Kidney epithelial cell (primary cell): Measurements from ENCODE around the gene POC5. TPM values are rescaled to one million over a fixed set of nuclear protein-coding genes. Genes with fewer than 3 reads are reported as not detected.

Experiments
- DNase-seq: peaks from one replicate; pipeline ENCODE4 v3.0.0-alpha.2; 2010; ENCODE audit warnings: low read depth
- H3K27me3 ChIP-seq: 2 replicates; pipeline ENCODE4 v1.6.0; 2011; ENCODE audit warnings: low read length; ENCODE audit not compliant: control insufficient read depth, insufficient read depth
- H3K36me3 ChIP-seq: 2 replicates; pipeline ENCODE4 v1.5.1; 2011; ENCODE audit warnings: low read length; ENCODE audit not compliant: control insufficient read depth, insufficient read depth
- H3K4me3 ChIP-seq: 2 replicates; pipeline ENCODE4 v1.5.1; 2011; ENCODE audit warnings: low read depth, mild to moderate bottlenecking, control low read depth, low read length
- total RNA-seq: library from RNA; depleted of rRNA; stranded (reverse); fragments of >200 nt; gene quantifications from 2 replicates; pipeline ENCODE4 v1.2.3, GENCODE V29; 2015
- TF ChIP-seq, protein P1 (sequence below): IDR thresholded peaks from 2 replicates; pipeline ENCODE4 v1.5.1; 2011; ENCODE audit warnings: mild to moderate bottlenecking, moderate library complexity, low read length, control low read depth, inconsistent platforms; ENCODE audit not compliant: insufficient read depth, poor library complexity, severe bottlenecking

Gene POC5
- total RNA-seq, 1 donor from 2014 or later, result 20.6 TPM

DNA sequence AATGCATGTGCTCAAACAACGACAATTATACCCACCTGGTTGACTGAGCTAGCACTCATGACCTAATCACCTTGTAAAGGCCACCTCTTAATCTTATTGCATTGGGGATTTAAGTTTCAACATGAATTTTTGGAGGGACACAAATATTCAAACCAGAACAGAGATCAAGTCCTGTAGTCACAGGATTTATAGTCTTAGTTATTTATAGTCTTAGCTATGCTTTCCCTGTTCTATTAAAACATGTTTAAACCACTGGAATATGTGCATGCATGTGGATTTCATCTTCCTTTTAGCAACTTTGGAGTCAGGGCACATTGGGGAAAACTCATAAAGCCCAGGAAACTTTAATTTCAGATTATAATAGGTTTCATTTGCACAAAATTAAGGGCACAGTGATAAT is 79.3 kb downstream of the POC5 start:
- H3K27me3 ChIP-seq, result no peaks in the 10 kb centered on the region
- no peak for DNase-seq
- no peak overlapping the region for H3K4me3 ChIP-seq
- H3K36me3 ChIP-seq, result no peaks in the 10 kb centered on the region
- TF ChIP-seq, protein P1, sequence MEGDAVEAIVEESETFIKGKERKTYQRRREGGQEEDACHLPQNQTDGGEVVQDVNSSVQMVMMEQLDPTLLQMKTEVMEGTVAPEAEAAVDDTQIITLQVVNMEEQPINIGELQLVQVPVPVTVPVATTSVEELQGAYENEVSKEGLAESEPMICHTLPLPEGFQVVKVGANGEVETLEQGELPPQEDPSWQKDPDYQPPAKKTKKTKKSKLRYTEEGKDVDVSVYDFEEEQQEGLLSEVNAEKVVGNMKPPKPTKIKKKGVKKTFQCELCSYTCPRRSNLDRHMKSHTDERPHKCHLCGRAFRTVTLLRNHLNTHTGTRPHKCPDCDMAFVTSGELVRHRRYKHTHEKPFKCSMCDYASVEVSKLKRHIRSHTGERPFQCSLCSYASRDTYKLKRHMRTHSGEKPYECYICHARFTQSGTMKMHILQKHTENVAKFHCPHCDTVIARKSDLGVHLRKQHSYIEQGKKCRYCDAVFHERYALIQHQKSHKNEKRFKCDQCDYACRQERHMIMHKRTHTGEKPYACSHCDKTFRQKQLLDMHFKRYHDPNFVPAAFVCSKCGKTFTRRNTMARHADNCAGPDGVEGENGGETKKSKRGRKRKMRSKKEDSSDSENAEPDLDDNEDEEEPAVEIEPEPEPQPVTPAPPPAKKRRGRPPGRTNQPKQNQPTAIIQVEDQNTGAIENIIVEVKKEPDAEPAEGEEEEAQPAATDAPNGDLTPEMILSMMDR, result no peak

DNA sequence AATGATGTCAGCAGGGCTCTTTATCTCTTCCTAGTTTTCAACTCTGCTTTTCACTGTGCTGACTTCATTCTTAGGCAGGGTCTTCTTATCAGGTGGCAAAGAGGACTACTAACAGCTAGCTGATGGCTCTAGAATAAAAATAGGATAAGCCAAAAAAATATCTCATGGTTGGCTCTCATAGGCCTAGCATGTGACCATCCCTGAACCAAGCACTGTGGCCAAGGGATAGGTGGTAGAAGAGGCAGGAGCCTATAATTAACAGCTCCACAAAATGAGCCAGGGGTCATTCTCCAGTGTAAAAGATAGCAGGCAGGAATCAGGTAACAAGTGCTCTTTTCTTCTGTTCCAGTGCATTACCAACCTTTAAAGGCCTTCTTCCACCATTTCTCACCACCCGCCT is 84.9 kb downstream of the POC5 start:
- no peak for DNase-seq
- H3K36me3 ChIP-seq, result no peaks in the 10 kb centered on the region
- H3K4me3 ChIP-seq, result no peak overlapping the region
- no peaks in the 10 kb centered on the region for H3K27me3 ChIP-seq
- TF ChIP-seq, protein P1, result no peak

DNA sequence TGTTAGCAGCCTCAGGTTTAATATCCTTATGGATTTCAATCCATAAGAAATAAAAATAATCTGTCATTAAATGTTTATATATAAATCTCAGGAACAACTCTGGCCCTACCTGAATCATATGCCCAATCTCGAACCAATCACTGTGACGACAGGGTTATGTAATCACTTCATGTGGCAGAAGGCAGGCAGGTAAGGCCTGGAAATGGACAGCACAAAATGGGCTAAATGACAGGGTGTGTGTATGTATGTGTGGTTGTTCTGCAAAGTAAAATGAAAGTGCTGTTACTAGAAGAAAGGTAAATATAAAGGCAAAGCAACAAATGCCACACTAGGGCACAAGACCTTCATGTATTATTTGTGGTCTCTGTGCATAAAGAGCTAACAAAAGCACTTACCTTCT is 86.4 kb downstream of the POC5 start:
- Histone ChIP-seq H3K27me3 (no peaks in the 10 kb centered on the region), H3K4me3 (no peak overlapping the region), H3K36me3 (no peaks in the 10 kb centered on the region)
- DNase-seq, result no peak
- TF ChIP-seq, protein P1, result no peak

DNA sequence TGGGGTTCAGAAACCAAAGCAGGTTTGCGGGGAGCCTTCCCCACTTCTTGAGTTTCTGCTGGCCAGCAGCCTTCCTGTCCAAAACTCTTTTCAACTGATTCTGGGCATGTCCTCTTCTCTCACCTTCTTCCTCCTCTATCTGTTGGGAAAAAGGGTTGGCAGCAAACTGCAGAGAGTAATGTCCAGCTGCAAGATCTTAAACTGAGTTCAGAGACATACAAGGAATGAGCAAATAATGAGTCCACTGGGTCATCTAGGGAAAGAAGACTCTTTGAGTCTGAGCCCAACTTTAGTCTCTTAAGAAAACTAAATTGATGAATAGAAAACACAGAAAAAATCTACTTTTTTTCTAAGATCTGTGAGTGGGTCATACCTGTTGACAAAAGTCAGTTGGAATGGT is 89.4 kb downstream of the POC5 start:
- H3K36me3 ChIP-seq, result no peaks in the 10 kb centered on the region
- no peak overlapping the region for H3K4me3 ChIP-seq
- DNase-seq, result no peak
- no peaks in the 10 kb centered on the region for H3K27me3 ChIP-seq
- TF ChIP-seq, protein P1, result no peak

DNA sequence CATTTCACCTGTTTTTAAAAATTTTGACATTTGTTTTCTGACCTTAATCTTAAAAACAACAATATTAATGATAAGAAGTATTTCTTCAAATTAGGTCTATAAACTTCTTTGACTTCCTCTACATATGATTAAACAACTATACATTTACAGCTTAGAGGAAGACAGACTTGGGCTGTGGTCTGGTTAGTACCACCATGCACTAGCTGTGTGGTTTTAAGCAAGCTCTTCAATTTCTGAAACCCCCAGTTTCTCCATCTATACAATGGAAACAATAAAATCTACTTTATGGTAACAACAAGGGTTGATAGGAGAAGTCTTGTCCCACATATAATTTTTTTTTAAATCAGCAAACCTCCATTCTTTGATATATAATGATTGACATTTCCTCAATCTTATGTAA is 90.3 kb downstream of the POC5 start:
- Histone ChIP-seq H3K36me3 (no peaks in the 10 kb centered on the region), H3K27me3 (no peaks in the 10 kb centered on the region), H3K4me3 (no peak overlapping the region)
- no peak for DNase-seq
- TF ChIP-seq, protein P1, result no peak

Other genes starting within 250 kb of the POC5 start
- gene CERT1, start 205.8 kb downstream of the POC5 start, total RNA-seq, result 17.3 and 20.3 TPM in 2 replicates
- 16.2 and 18.6 TPM in 2 replicates for gene POLK, start 205.5 kb downstream of the POC5 start, total RNA-seq
- gene ANKDD1B, start 106.0 kb downstream of the POC5 start, total RNA-seq, result 0.48 and 0.63 TPM in 2 replicates